Vagina (tissue), 2 donors: ENCODE data around the gene UBE2L3.
"Not testable (repeated sequence)": the region's sequence is repeated elsewhere in the genome, so short reads cannot be mapped to it uniquely, and the experiment has no call there.

Experiments
- CTCF ChIP-seq, 3 experiments: fragments of 450-650 bp in 2 of 3; fragments of 200-600 bp in 1 of 3; sonication (generic) in 1 of 3; IDR thresholded peaks; one replicate each; pipeline ENCODE4 v1.5.1; 2017 to 2019; ENCODE audit warnings: antibody characterized with exemption in 3 of 3, mild to moderate bottlenecking in 2 of 3, moderate library complexity in 2 of 3
- POLR2AphosphoS5 ChIP-seq, 2 donors: sonication (generic); formaldehyde crosslinking; IDR thresholded peaks; one replicate each; pipeline ENCODE4 v1.9.0; 2017; ENCODE audit warnings: antibody characterized with exemption in 2 of 2, mild to moderate bottlenecking in 2 of 2, low read depth in 1 of 2; ENCODE audit not compliant: insufficient read depth in 1 of 2

DNA sequence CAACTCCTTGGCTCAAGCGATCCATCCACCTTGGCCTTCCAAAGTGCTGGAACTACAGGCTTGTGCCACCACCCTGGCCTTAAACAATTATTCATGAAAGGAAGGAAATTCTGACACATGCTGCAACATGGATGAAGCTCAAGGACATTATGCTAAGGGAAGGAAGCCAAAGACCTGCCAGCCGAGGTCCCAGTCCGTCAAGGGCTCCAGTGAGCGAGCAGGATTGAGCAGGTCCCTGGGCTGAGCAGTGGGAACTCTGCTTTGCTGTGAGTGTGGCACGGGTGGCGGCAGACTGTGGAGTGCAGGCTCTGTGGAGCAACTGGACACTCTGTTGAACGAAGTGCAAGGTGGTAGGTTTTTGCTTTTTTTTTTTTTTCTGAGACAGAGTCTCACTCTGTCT lies 27.7 kb upstream of the UBE2L3 start:
- TF ChIP-seq CTCF (IDR thresholded peaks at IDR 0.05); POLR2AphosphoS5 (IDR thresholded peaks at IDR 0.05; ENCODE audit: insufficient read depth in 1 of 2, low read depth in 1 of 2): not testable (repeated sequence)
